ENCODE results near the gene CHST8.

The CHST8 gene

GRCh38 chr19:33618884-33619283 lies 2.9 kb upstream of the CHST8 start:
- no peak for DNase-seq

- no peak for DNase-seq
Measured at GRCh38 chr19:33620611-33621010, 1.1 kb upstream of the CHST8 start.

- DNase-seq = no peak
Measured at GRCh38 chr19:33621065-33621785, 528 bp upstream of the CHST8 start.

- DNase-seq = no peak
Measured at GRCh38 chr19:33622505-33622808, 704 bp downstream of the CHST8 start.

GRCh38 chr19:33622809-33623511 lies 1.2 kb downstream of the CHST8 start:
- DNase-seq = peak; percentile 20 to 34

- DNase-seq = no peak
Measured at GRCh38 chr19:33624586-33624985, 2.8 kb downstream of the CHST8 start.

- no peak for DNase-seq
Measured at GRCh38 chr19:33627526-33627925, 5.8 kb downstream of the CHST8 start.

GRCh38 chr19:33627962-33628839 lies 6.4 kb downstream of the CHST8 start:
- DNase-seq = peak in 1 of 2 experiments; percentile 44

GRCh38 chr19:33628921-33629825 lies 7.4 kb downstream of the CHST8 start:
- DNase-seq = peak; percentile 6 to 38

GRCh38 chr19:33629826-33630375 lies 8.1 kb downstream of the CHST8 start:
- peak; percentile 77 to 78 for DNase-seq

GRCh38 chr19:33630880-33631608 lies 9.3 kb downstream of the CHST8 start:
- no peak for DNase-seq

GRCh38 chr19:33631609-33631973 lies 9.8 kb downstream of the CHST8 start:
- no peak for DNase-seq

- peak; percentile 17 to 24 for DNase-seq
Measured at GRCh38 chr19:33634361-33635091, 12.8 kb downstream of the CHST8 start.

- peak; percentile 33 to 68 for DNase-seq
Measured at GRCh38 chr19:33638167-33639034, 16.6 kb downstream of the CHST8 start.

GRCh38 chr19:33639035-33639681 lies 17.4 kb downstream of the CHST8 start:
- DNase-seq = peak; percentile 75 to 76

- no peak for DNase-seq
Measured at GRCh38 chr19:33640773-33641172, 19.0 kb downstream of the CHST8 start.

GRCh38 chr19:33641261-33641660 lies 19.5 kb downstream of the CHST8 start:
- no peak for DNase-seq

GRCh38 chr19:33641956-33642498 lies 20.3 kb downstream of the CHST8 start:
- DNase-seq = no peak

- no peak for DNase-seq
Measured at GRCh38 chr19:33644284-33644836, 22.6 kb downstream of the CHST8 start.
